Tibial artery (tissue), 4 donors: ENCODE data around the gene CRB2.

Experiments used
- DNase-seq, 2 donors: peaks; one replicate each; pipeline ENCODE4 v3.0.0-alpha.2; 2019
- H3K27ac ChIP-seq, 2 donors: fragments of 200-600 bp; sonication (generic) in 1 of 2; 1 replicate in 1 of 2; 2 replicates in 1 of 2; pipeline ENCODE4 v1.5.1; 2018 to 2019; ENCODE audit warnings: mild to moderate bottlenecking in 1 of 2
- H3K27me3 ChIP-seq, 2 donors: fragments of 200-600 bp; sonication (generic) in 1 of 2; one replicate each; pipeline versions ENCODE4 v1.5.1 to v1.6.0; 2016 to 2019
- H3K36me3 ChIP-seq, 3 donors: fragments of 200-600 bp; sonication (generic) in 2 of 3; one replicate each; pipeline ENCODE4 v1.5.1; 2016 to 2019; ENCODE audit warnings: mild to moderate bottlenecking in 2 of 3
- H3K4me1 ChIP-seq, 4 donors: fragments of 200-600 bp; sonication (generic) in 2 of 4; 1 replicate in 3 of 4; 2 replicates in 1 of 4; pipeline ENCODE4 v1.5.1; 2016 to 2019
- H3K4me3 ChIP-seq, 2 donors: fragments of 200-600 bp; sonication (generic) in 1 of 2; 1 replicate in 1 of 2; 2 replicates in 1 of 2; pipeline ENCODE4 v1.5.1; 2018 to 2019; ENCODE audit warnings: mild to moderate bottlenecking in 2 of 2
- H3K9me3 ChIP-seq, 3 donors: fragments of 200-600 bp; sonication (generic) in 1 of 3; one replicate each; pipeline ENCODE4 v1.5.1; 2016 to 2019
- CTCF ChIP-seq, 2 experiments: fragments of 200-600 bp in 1 of 2; fragments of 450-650 bp in 1 of 2; IDR thresholded peaks; one replicate each; pipeline ENCODE4 v1.5.1; 2017 to 2019; ENCODE audit warnings: antibody characterized with exemption in 2 of 2, mild to moderate bottlenecking in 1 of 2, moderate library complexity in 1 of 2
- intact Hi-C: fragments of 100-400 bp; cut with DNase I; formaldehyde crosslinking; loops from one replicate; pipeline ENCODE4 v1.15.0; 2023; ENCODE audit warnings: low total_unique reads

CRB2 gene

DNA sequence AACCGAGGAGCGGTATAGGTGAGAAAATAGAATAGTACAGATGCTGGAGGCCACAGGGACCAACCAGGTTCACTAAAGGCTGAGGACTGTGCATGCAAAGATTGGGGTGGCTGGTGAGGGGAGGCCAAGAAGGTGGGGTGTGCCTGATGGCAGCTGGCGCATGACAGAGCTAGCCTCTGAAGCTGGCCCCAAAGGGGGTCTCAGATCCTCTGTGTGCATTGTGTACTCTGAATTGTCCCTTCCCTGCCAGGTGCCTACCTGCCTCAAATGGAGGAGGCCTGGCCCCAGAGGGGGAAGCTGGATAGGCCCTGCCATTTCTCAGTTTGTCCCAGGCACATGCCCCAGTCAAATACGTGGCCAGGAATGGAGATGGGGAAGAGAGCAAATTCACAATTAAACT, 63.1 kb downstream of the CRB2 start:
- intact Hi-C loops = no loop called here
- H3K4me3 ChIP-seq = no peak overlapping the region
- H3K36me3 ChIP-seq = peaks cover 19 to 64% (median 48%) of the 10 kb centered on the region in 3 donors
- no peak for TF ChIP-seq CTCF (IDR thresholded peaks at IDR 0.05)
- no peaks in the 10 kb centered on the region for H3K27me3 ChIP-seq
- H3K27ac ChIP-seq = no peak overlapping the region
- H3K4me1 ChIP-seq = no peaks in the 10 kb centered on the region
- H3K9me3 ChIP-seq = no peaks in the 10 kb centered on the region
- DNase-seq = peak in 1 of 2 donors; percentile 53

DNA sequence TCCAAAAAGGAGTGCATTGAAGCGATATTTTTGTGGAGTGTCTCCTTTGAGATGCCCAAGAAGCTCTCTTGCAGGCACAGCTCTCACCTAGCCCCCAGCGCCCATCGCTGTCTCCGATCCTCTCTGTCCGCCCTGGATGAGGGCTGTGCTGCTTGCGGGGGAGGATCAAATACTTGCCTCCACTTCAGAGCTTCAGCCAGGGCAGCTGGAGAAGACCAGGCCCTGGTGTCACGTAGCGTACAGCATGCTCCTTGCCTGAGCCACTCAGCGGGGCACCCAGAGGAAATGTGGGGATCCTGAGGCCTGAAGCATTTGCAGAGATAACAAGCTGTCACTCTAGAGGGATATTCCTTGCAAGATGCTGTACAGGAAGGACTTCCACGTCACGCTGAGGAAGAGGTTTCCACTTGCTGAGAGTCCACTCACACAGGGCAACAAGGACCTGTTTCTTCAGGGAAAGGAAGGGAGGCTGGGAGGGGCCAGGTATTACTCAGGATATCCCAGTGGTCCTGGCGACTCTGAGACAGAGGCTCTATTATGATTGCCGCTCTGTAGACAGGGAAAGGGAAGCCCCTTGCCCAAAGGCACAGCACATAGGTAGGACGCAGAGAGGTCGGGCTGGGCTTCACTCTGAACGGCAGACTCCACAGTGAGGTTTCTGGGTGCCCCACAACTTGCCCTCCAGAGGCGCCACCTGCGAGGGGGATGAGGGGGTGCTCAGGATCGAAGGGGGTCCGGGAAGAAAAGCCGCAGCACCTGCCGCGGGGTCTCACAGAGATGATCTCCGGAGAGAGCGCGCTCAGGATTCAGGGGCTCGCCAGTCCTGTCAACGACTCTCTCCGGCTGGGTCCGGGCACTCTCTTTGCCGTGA, 64.0 kb downstream of the CRB2 start:
- no peak overlapping the region for H3K4me3 ChIP-seq
- peak in 1 of 2 donors; percentile 56 for DNase-seq
- H3K36me3 ChIP-seq = peaks cover 19 to 66% (median 52%) of the 10 kb centered on the region in 3 donors
- TF ChIP-seq CTCF (IDR thresholded peaks at IDR 0.05) = no peak
- no peaks in the 10 kb centered on the region for H3K9me3 ChIP-seq
- no peaks in the 10 kb centered on the region for H3K4me1 ChIP-seq
- no peaks in the 10 kb centered on the region for H3K27me3 ChIP-seq
- no peak overlapping the region for H3K27ac ChIP-seq
- intact Hi-C loops = no loop called here

GRCh38 chr9:123420592-123421111, 64.7 kb downstream of the CRB2 start:
- H3K4me1 ChIP-seq = no peaks in the 10 kb centered on the region
- H3K36me3 ChIP-seq = peaks cover 19 to 61% (median 52%) of the 10 kb centered on the region in 3 donors
- no peak overlapping the region for H3K27ac ChIP-seq
- H3K9me3 ChIP-seq = no peaks in the 10 kb centered on the region
- DNase-seq = peak in 1 of 2 donors; percentile 46
- intact Hi-C loops = no loop called here
- no peak for TF ChIP-seq CTCF (IDR thresholded peaks at IDR 0.05)
- H3K4me3 ChIP-seq = no peak overlapping the region
- H3K27me3 ChIP-seq = no peaks in the 10 kb centered on the region

GRCh38 chr9:123421186-123421585, 65.2 kb downstream of the CRB2 start:
- intact Hi-C loops = no loop called here
- Histone ChIP-seq H3K27ac (no peak overlapping the region), H3K36me3 (peaks cover 19 to 55% (median 51%) of the 10 kb centered on the region in 3 donors), H3K4me1 (no peaks in the 10 kb centered on the region), H3K9me3 (no peaks in the 10 kb centered on the region), H3K27me3 (no peaks in the 10 kb centered on the region), H3K4me3 (no peak overlapping the region)
- DNase-seq = peak in 1 of 2 donors; percentile 27
- no peak for TF ChIP-seq CTCF (IDR thresholded peaks at IDR 0.05)

DNA sequence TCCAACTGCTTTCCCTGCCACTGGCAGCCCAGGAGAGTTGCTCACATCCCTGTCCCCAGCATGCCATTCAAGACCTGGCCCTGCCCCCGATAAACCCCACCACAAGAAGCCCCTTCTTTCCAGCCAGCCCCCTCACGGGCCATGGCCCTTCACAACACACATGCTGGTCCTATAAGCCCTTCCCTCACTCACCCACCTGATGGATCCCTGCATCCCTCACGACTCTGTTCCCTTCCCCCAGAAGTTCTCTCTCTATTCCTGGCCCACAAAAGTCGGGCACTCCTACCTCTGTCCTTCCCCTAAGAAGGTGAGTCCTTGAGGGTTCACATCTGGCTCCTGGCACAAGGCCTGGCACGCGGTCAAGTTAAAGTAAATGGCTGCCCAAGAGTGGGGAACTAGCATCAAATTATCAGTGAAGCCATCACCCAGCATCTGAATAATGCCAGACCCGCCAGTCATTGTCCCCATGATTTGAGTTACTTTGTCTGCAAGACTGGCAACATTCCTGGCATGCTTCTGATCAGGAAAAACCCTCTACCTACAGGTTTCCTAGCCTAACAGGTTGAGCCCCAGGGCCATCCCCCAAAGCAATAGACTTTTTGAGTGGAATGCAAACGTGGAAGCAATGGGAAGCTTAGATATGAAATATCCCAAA, 65.9 kb downstream of the CRB2 start:
- peak in 1 of 2 donors; percentile 27 for DNase-seq
- Histone ChIP-seq H3K27me3 (no peaks in the 10 kb centered on the region), H3K4me3 (no peak overlapping the region), H3K36me3 (peaks cover 19 to 51% (median 43%) of the 10 kb centered on the region in 3 donors), H3K9me3 (no peaks in the 10 kb centered on the region), H3K27ac (no peak overlapping the region), H3K4me1 (no peaks in the 10 kb centered on the region)
- no peak for TF ChIP-seq CTCF (IDR thresholded peaks at IDR 0.05)
- intact Hi-C loops = no loop called here
